ENCODE measurements around the gene RBM14. TPM values are rescaled to one million over a fixed set of nuclear protein-coding genes. Genes with fewer than 3 reads are reported as not detected.
A peak's percentile ranks its signal among the peaks of the same experiment; 100 is the strongest.
"Not testable (repeated sequence)": the region's sequence is repeated elsewhere in the genome, so short reads cannot be mapped to it uniquely, and the experiment has no call there.

RBM14 gene
- 33.3 TPM for total RNA-seq

- DNase-seq, result peak; percentile 99
Observed at GRCh38 chr11:66616379-66617154, at the start of gene RBM14. TSS of gene RBM14 (plus strand) at chr11:66616630. CDS start at chr11:66616721, 91 bp downstream.

- DNase-seq, result no peak
Observed at GRCh38 chr11:66567787-66568123, 48.7 kb upstream of the RBM14 start.

- peak; percentile 11 for DNase-seq
Observed at GRCh38 chr11:66568124-66568916, 48.1 kb upstream of the RBM14 start, which contains the start of gene CTSF. TSS of gene CTSF (minus strand) at chr11:66568606. CDS start at chr11:66568486, 120 bp downstream.

- DNase-seq, result no peak
Observed at GRCh38 chr11:66569076-66569475, 47.4 kb upstream of the RBM14 start.

GRCh38 chr11:66570079-66570849, 46.2 kb upstream of the RBM14 start:
- no peak for DNase-seq

- DNase-seq, result no peak
Observed at GRCh38 chr11:66570850-66571180, 45.6 kb upstream of the RBM14 start.

GRCh38 chr11:66579017-66579606, 37.3 kb upstream of the RBM14 start:
- DNase-seq, result peak; percentile 25

GRCh38 chr11:66580803-66581202, 35.6 kb upstream of the RBM14 start:
- no peak for DNase-seq

GRCh38 chr11:66581261-66581660, 35.2 kb upstream of the RBM14 start:
- DNase-seq, result no peak

- DNase-seq, result not testable (repeated sequence)
Observed at GRCh38 chr11:66582565-66583147, 33.8 kb upstream of the RBM14 start.

GRCh38 chr11:66585447-66585846, 31.0 kb upstream of the RBM14 start:
- not testable (repeated sequence) for DNase-seq

- DNase-seq, result no peak
Observed at GRCh38 chr11:66586136-66586535, 30.3 kb upstream of the RBM14 start.

- not testable (repeated sequence) for DNase-seq
Observed at GRCh38 chr11:66589315-66589714, 27.1 kb upstream of the RBM14 start.

GRCh38 chr11:66589996-66590675, 26.3 kb upstream of the RBM14 start:
- DNase-seq, result no peak

- DNase-seq, result no peak
Observed at GRCh38 chr11:66591175-66591574, 25.3 kb upstream of the RBM14 start.

- DNase-seq, result peak; percentile 91
Observed at GRCh38 chr11:66592457-66593302, 23.8 kb upstream of the RBM14 start, which contains the start of the genes CCDC87 and CCS. TSS of gene CCDC87 (minus strand) at chr11:66593063. CDS start at chr11:66593015, 48 bp downstream. TSS of gene CCS (plus strand) at chr11:66593185. CDS start at chr11:66593262, 77 bp downstream.

- no peak for DNase-seq
Observed at GRCh38 chr11:66593303-66593635, 23.2 kb upstream of the RBM14 start.

- DNase-seq, result no peak
Observed at GRCh38 chr11:66593650-66594049, 22.8 kb upstream of the RBM14 start.

- DNase-seq, result no peak
Observed at GRCh38 chr11:66595245-66595904, 21.1 kb upstream of the RBM14 start.

- DNase-seq, result no peak
Observed at GRCh38 chr11:66598993-66599392, 17.4 kb upstream of the RBM14 start.
